GM12865 (cell line): ENCODE data around the gene HMGA1.

ENCODE experiments used
- DNase-seq: peaks from one replicate; pipeline ENCODE4 v3.0.0; 2010; ENCODE audit warnings: low read depth
- H3K4me3 ChIP-seq: 2 replicates; pipeline ENCODE4 v1.5.1; 2011; ENCODE audit warnings: mild to moderate bottlenecking, low read depth, low read length, control low read depth
- CTCF ChIP-seq: IDR thresholded peaks from 2 replicates; pipeline ENCODE4 v1.5.1; 2011; ENCODE audit warnings: low read length, control low read depth, low read depth, inconsistent platforms; ENCODE audit not compliant: insufficient read depth; ENCODE audit errors: missing control alignments

Gene HMGA1

GRCh38 chr6:34236443-34237315 lies at the start of gene HMGA1:
HMGA1 (plus strand) TSS chr6:34236873; CDS start chr6:34240781, 3,908 bp downstream.
- peak; percentile 98 for DNase-seq
- TF ChIP-seq CTCF, result peak; percentile 8
- H3K4me3 ChIP-seq, result peak within 1 kb of the TSS; percentile 93

GRCh38 chr6:34189806-34190503 lies 46.7 kb upstream of the HMGA1 start:
- peak; percentile 53 for DNase-seq
- no peak for TF ChIP-seq CTCF
- H3K4me3 ChIP-seq, result no peak overlapping the region

- DNase-seq, result no peak
- H3K4me3 ChIP-seq, result no peak overlapping the region
- TF ChIP-seq CTCF, result no peak
Measured at GRCh38 chr6:34190504-34191122, 46.1 kb upstream of the HMGA1 start.

- H3K4me3 ChIP-seq, result no peak overlapping the region
- TF ChIP-seq CTCF, result no peak
- no peak for DNase-seq
Measured at GRCh38 chr6:34194772-34195171, 41.9 kb upstream of the HMGA1 start.

GRCh38 chr6:34195726-34196115 lies 41.0 kb upstream of the HMGA1 start:
- no peak for TF ChIP-seq CTCF
- no peak for DNase-seq
- no peak overlapping the region for H3K4me3 ChIP-seq

- H3K4me3 ChIP-seq, result peak overlapping the region; percentile 52
- DNase-seq, result peak; percentile 88
- TF ChIP-seq CTCF, result peak; percentile 99
Measured at GRCh38 chr6:34196116-34196832, 40.4 kb upstream of the HMGA1 start.
